Mucosa of descending colon (tissue), 3 donors: ENCODE measurements around the gene SDK1. TPM values are rescaled to one million over a fixed set of nuclear protein-coding genes. Genes with fewer than 3 reads are reported as not detected.

Source experiments
- ATAC-seq: fragments of 200-7000 bp; cut with Tn5 transposase; one replicate; pipeline ENCODE4 v1.9.1; 2020; ENCODE audit warnings: mild to moderate bottlenecking, moderate library complexity
- DNase-seq, 3 donors: peaks; one replicate each; pipeline ENCODE4 v3.0.0-alpha.2; 2020
- H3K36me3 ChIP-seq: fragments of 200-600 bp; one replicate; pipeline ENCODE4 v1.8.0; 2021; ENCODE audit warnings: low read depth, mild to moderate bottlenecking
- H3K4me1 ChIP-seq: fragments of 200-600 bp; one replicate; pipeline ENCODE4 v1.8.0; 2021; ENCODE audit warnings: low read depth, mild to moderate bottlenecking
- H3K4me3 ChIP-seq: fragments of 200-600 bp; one replicate; pipeline ENCODE4 v1.8.0; 2021; ENCODE audit warnings: mild to moderate bottlenecking
- H3K9me3 ChIP-seq: fragments of 200-600 bp; one replicate; pipeline ENCODE4 v1.8.0; 2021; ENCODE audit warnings: mild to moderate bottlenecking
- CTCF ChIP-seq: fragments of 200-600 bp; IDR thresholded peaks from one replicate; pipeline ENCODE4 v1.8.0; 2022; ENCODE audit warnings: antibody characterized with exemption, mild to moderate bottlenecking
- intact Hi-C, 2 donors: fragments of 100-400 bp; cut with DNase I in 1 of 2; cut with micrococcal nuclease in 1 of 2; formaldehyde crosslinking; loops; one replicate each; pipeline versions ENCODE4 v1.11.0 to v1.11.1; 2022; cut with DNase I, micrococcal nuclease
- total RNA-seq, 3 donors: library from RNA; stranded (reverse); fragmentation: NEBNext Ultra II Directional in 2 of 3; extraction: Animal tissue kit (Norgen Biotek cat#: 25700) in 2 of 3; gene quantifications; one replicate each; pipeline versions ENCODE4 v1.2.1 to v1.2.4, GENCODE V29; 2021 to 2023
- donor health status: DM: no; HTN: no; CAD: no; lungs with moderate emphysema.
- donor health status: DM: no; HTN: no; CAD: no.
- donor health status: DM: no; HTN: yes; CAD: no.

Gene SDK1
- total RNA-seq, 3 donors from 2014 or later = 2.7 to 20.2 (median 4.2) TPM

- intact Hi-C loops = no loop called here
- Histone ChIP-seq H3K4me1 (no peaks in the 10 kb centered on the region), H3K4me3 (no peak overlapping the region), H3K36me3 (no peaks in the 10 kb centered on the region), H3K9me3 (no peaks in the 10 kb centered on the region)
- DNase-seq (no peak), ATAC-seq (no peak)
- TF ChIP-seq CTCF = no peak
Measured at GRCh38 chr7:3732395-3733005, 431.4 kb downstream of the SDK1 start.

DNA sequence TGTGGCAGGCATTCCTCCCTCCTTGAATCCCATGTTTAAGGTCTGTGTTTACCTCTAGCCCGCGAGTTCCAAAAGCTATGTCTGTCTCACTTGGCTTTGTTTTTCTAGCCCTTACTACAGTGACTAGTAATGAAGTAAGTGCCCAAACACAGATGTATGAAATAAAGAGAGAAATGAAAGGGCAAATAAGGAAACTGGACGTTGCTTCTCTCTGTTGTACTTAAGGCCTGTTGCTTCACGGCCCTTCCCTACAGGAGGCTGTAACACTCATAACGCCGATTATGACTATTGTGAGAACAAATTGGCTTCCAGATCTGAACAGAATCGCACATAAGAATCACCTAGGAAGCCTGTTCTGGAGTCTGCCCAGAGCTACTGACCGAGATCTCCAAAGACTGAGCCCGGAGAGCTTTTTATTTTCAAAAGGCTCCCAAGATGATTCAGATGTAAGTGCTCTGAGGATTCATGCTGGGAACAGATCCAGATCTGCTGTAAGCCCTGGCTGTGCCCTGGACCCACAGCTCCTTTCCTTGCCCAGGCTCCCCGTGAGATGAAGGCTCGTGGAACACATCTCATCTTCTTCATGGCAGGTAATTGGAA is 432.6 kb downstream of the SDK1 start:
- no peak for TF ChIP-seq CTCF
- no peak for ATAC-seq
- no peak for DNase-seq
- Histone ChIP-seq H3K36me3 (no peaks in the 10 kb centered on the region), H3K4me3 (no peak overlapping the region), H3K4me1 (no peaks in the 10 kb centered on the region), H3K9me3 (peaks cover 3% of the 10 kb centered on the region)
- intact Hi-C loops = no loop called here

- H3K9me3 ChIP-seq = peaks cover 15% of the 10 kb centered on the region
- DNase-seq = no peak
- TF ChIP-seq CTCF = no peak
- intact Hi-C loops = no loop called here
- no peaks in the 10 kb centered on the region for H3K4me1 ChIP-seq
- H3K4me3 ChIP-seq = no peak overlapping the region
- ATAC-seq = no peak
- H3K36me3 ChIP-seq = no peaks in the 10 kb centered on the region
Measured at GRCh38 chr7:3738964-3739363, 437.9 kb downstream of the SDK1 start.

- Histone ChIP-seq H3K9me3 (peaks cover 15% of the 10 kb centered on the region), H3K4me3 (no peak overlapping the region), H3K4me1 (no peaks in the 10 kb centered on the region)
Measured at GRCh38 chr7:3739983-3740382, 438.9 kb downstream of the SDK1 start.

DNA sequence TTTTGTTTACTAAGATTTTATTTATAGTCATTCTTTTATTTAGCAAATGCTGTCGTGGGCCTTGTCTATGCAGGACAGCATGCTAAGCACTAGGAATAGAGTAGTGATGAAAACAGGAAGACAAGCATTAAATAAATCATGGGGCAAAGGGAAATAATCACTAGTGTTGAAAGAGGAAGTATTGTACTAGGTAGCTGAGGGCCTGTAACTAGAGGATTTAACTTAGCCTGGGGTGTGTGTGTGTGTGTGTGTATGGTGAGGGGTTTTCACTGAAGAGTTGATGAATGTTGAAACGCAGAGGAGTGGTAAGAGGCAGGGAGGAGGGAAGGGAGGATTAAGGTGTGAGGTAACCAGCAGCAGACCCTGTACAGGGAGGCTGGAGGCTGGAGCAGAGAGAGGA is 446.4 kb downstream of the SDK1 start:
- no peaks in the 10 kb centered on the region for H3K36me3 ChIP-seq
- no peaks in the 10 kb centered on the region for H3K9me3 ChIP-seq
- intact Hi-C loops = no loop called here
- no peak overlapping the region for H3K4me3 ChIP-seq
- TF ChIP-seq CTCF = no peak
- no peak for DNase-seq
- no peak for ATAC-seq
- H3K4me1 ChIP-seq = no peaks in the 10 kb centered on the region

More at GRCh38 chr7:3739983-3740382, 438.9 kb downstream of the SDK1 start:
- no peaks in the 10 kb centered on the region for H3K36me3 ChIP-seq
- TF ChIP-seq CTCF = no peak
- DNase-seq (no peak), ATAC-seq (no peak)
- intact Hi-C loops = no loop called here
